Effector CD8-positive, alpha-beta T cell (primary cell): Measurements from ENCODE around the gene SIGLEC6.

Experiments
- DNase-seq: peaks from one replicate; lab custom pipeline; 2025; lab: John Stamatoyannopoulos, UW

The SIGLEC6 gene

DNA sequence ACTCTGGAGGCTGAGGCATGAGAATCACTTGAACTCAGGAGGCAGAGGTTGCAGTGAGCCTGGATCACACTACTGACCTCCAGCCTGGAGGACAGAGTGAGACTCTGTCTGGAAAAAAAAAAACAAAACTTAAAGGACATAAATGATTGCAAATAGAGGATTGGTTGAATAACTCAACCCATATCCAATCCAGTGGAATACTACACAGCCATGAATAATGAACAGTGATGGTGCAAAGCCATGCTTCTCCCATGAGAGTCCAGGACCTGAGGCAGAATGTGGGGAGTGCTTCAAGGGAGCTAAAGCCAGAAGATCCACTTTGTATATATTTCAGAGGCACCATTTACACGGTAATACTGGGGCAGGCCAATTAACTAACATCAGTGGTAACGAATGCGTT, 55.3 kb downstream of the SIGLEC6 start:
- DNase-seq, result no peak

- peak; percentile 68 for DNase-seq
Measured at GRCh38 chr19:51473009-51473707, 58.3 kb downstream of the SIGLEC6 start.

GRCh38 chr19:51472607-51473006, 58.9 kb downstream of the SIGLEC6 start:
- DNase-seq, result no peak

GRCh38 chr19:51471527-51471926, 59.9 kb downstream of the SIGLEC6 start:
- DNase-seq, result no peak

DNA sequence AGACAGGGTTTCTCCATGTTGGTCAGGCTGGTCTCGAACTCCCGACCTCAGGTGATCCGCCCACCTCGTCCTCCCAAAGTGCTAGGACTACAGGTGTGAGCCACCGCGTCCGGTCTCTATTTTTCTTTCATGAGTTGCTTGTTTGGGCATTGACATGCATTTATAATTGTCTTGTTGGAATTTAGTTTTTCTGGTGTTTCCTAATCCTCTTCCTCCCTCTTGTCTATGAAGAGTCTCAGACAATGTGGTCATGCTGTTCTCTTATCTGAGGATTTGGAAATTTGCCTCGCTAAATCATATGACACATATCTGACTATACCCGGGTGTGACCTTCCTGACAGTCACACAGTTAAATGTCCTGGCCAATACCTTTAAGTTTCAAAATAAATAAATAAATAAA, 60.5 kb downstream of the SIGLEC6 start:
- no peak for DNase-seq

GRCh38 chr19:51469629-51470028, 61.8 kb downstream of the SIGLEC6 start:
- DNase-seq, result no peak

GRCh38 chr19:51469162-51469561, 62.3 kb downstream of the SIGLEC6 start:
- no peak for DNase-seq

GRCh38 chr19:51468545-51468920, 62.9 kb downstream of the SIGLEC6 start:
- no peak for DNase-seq

DNA sequence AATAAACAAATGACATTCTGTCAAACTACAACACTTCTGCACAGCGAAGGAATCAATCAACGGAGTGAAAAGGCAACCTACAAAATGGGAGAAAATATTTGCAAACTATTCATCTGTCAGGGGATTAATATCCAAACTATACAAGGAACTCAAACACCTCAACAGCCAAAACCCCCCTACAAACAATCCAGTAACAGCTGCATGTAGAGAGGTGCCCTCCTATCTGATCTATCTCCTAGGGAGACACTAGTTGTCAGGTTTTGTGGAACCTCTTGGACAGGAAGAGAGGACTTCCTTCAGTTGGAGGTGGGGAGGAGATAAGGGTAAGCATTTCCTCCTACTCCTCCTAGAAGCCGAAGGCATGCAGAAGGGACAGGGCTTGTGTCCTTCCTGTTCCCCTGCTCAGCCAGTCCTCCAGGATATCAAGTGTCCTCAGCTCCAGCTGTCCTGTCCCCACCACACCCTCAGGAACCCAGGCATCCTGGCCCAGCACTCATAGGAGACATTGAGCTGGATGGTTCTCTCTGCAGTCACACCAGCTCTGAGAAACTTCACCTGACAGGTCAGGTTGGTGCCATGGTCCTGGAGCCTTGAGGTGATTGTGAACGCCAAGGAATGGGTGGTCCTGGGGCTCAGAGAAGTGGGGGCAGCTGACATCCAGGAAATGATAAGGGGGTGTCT, 63.5 kb downstream of the SIGLEC6 start:
- no peak for DNase-seq
